VCaP (cell line): Measurements from ENCODE around the gene CDKN2B-AS1.

ENCODE experiments used
- H3K27ac ChIP-seq: fragments of 450-650 bp; 2 replicates; pipeline ENCODE4 v1.5.1; 2017
- CTCF ChIP-seq: fragments of 450-650 bp; conservative IDR thresholded peaks from 2 replicates; pipeline ENCODE4 v1.5.1; 2017; ENCODE audit warnings: mild to moderate bottlenecking, moderate library complexity

CDKN2B-AS1 gene

GRCh38 chr9:22146604-22147003, 152.0 kb downstream of the CDKN2B-AS1 start:
- no peak overlapping the region for H3K27ac ChIP-seq
- no peak for TF ChIP-seq CTCF

- TF ChIP-seq CTCF = no peak
- no peak overlapping the region for H3K27ac ChIP-seq
Observed at GRCh38 chr9:22147813-22148527, 153.4 kb downstream of the CDKN2B-AS1 start.

- no peak overlapping the region for H3K27ac ChIP-seq
- no peak for TF ChIP-seq CTCF
Observed at GRCh38 chr9:22148528-22148875, 153.9 kb downstream of the CDKN2B-AS1 start.

- TF ChIP-seq CTCF = no peak
- H3K27ac ChIP-seq = no peak overlapping the region
Observed at GRCh38 chr9:22148876-22149637, 154.5 kb downstream of the CDKN2B-AS1 start.

- H3K27ac ChIP-seq = no peak overlapping the region
- no peak for TF ChIP-seq CTCF
Observed at GRCh38 chr9:22154064-22154463, 159.5 kb downstream of the CDKN2B-AS1 start.

GRCh38 chr9:22156586-22156985, 162.0 kb downstream of the CDKN2B-AS1 start:
- H3K27ac ChIP-seq = no peak overlapping the region

More at GRCh38 chr9:22156586-22156985, 162.0 kb downstream of the CDKN2B-AS1 start:
- TF ChIP-seq CTCF = no peak
